ENCODE measurements around the gene PRKRA.

GRCh38 chr2:178386986-178387597 is 63.9 kb downstream of the PRKRA start:
- TF ChIP-seq CTCF (IDR thresholded peaks at IDR 0.05) (no peak), POLR2A (IDR thresholded peaks at IDR 0.05) (no peak)

All from lower leg skin (tissue), 3 donors.